Left ventricle myocardium inferior (tissue), 1 donor: ENCODE data around the gene TBXAS1. TPM values are rescaled to one million over a fixed set of nuclear protein-coding genes. Genes with fewer than 3 reads are reported as not detected.

Experiments
- DNase-seq: peaks from one replicate; pipeline ENCODE4 v3.0.0-alpha.2; 2020
- H3K27ac ChIP-seq: fragments of 200-600 bp; replicated peaks from 2 replicates; pipeline ENCODE4 v1.8.0; 2021
- H3K27me3 ChIP-seq: fragments of 200-600 bp; 2 replicates; pipeline ENCODE4 v1.8.0; 2021; ENCODE audit warnings: low read depth
- H3K36me3 ChIP-seq: fragments of 200-600 bp; 2 replicates; pipeline ENCODE4 v1.8.0; 2021
- H3K4me1 ChIP-seq: fragments of 200-600 bp; 2 replicates; pipeline ENCODE4 v1.8.0; 2021
- H3K4me3 ChIP-seq: fragments of 200-600 bp; 2 replicates; pipeline ENCODE4 v1.8.0; 2021; ENCODE audit warnings: mild to moderate bottlenecking, moderate library complexity
- H3K9me3 ChIP-seq: fragments of 200-600 bp; replicated peaks from 2 replicates; pipeline ENCODE4 v1.8.0; 2021
- CTCF ChIP-seq: fragments of 200-600 bp; IDR thresholded peaks from 2 replicates; pipeline ENCODE4 v1.8.0; 2021; ENCODE audit warnings: antibody characterized with exemption, mild to moderate bottlenecking, borderline replicate concordance
- intact Hi-C: fragments of 100-400 bp; cut with micrococcal nuclease; formaldehyde crosslinking; loops from one replicate; pipeline ENCODE4 v1.11.0; 2022
- total RNA-seq: library from RNA; stranded (reverse); fragmentation: NEBNext Ultra II Directional; extraction: Animal tissue kit (Norgen Biotek cat#: 25700); gene quantifications from one replicate; pipeline ENCODE4 v1.2.1, GENCODE V29; 2021
- donor health status: DM: no; HTN: yes; CAD: no; lungs with severe emphysema.

Gene TBXAS1
- total RNA-seq, 1 donor from 2014 or later: 3.9 TPM

- Histone ChIP-seq H3K4me3 (no peak overlapping the region), H3K9me3 (no peaks in the 10 kb centered on the region), H3K36me3 (peaks cover 82% of the 10 kb centered on the region), H3K27ac (no peak overlapping the region), H3K4me1 (peaks cover 21% of the 10 kb centered on the region), H3K27me3 (no peaks in the 10 kb centered on the region)
- TF ChIP-seq CTCF: no peak
- no peak for DNase-seq
- intact Hi-C loops: no loop called here
These were observed 210.8 kb downstream of the TBXAS1 start for GRCh38 chr7:140039896-140040295.

GRCh38 chr7:140041659-140042385 is 212.8 kb downstream of the TBXAS1 start:
- H3K36me3 ChIP-seq: peaks cover 81% of the 10 kb centered on the region

GRCh38 chr7:140042386-140042670 is 213.3 kb downstream of the TBXAS1 start:
- intact Hi-C loops: no loop called here
- no peaks in the 10 kb centered on the region for H3K27me3 ChIP-seq
- H3K9me3 ChIP-seq: no peaks in the 10 kb centered on the region
- peaks cover 24% of the 10 kb centered on the region for H3K4me1 ChIP-seq
- H3K36me3 ChIP-seq: peaks cover 76% of the 10 kb centered on the region
- no peak overlapping the region for H3K27ac ChIP-seq
- no peak for DNase-seq
- no peak for TF ChIP-seq CTCF
- no peak overlapping the region for H3K4me3 ChIP-seq

More at GRCh38 chr7:140041659-140042385, 212.8 kb downstream of the TBXAS1 start:
- H3K27ac ChIP-seq: no peak overlapping the region
- DNase-seq: no peak
- no peaks in the 10 kb centered on the region for H3K27me3 ChIP-seq
- peaks cover 24% of the 10 kb centered on the region for H3K4me1 ChIP-seq
- TF ChIP-seq CTCF: no peak
- no peaks in the 10 kb centered on the region for H3K9me3 ChIP-seq
- no peak overlapping the region for H3K4me3 ChIP-seq
- intact Hi-C loops: no loop called here

GRCh38 chr7:140044251-140044650 is 215.2 kb downstream of the TBXAS1 start:
- Histone ChIP-seq H3K4me1 (peaks cover 32% of the 10 kb centered on the region), H3K27ac (no peak overlapping the region), H3K27me3 (no peaks in the 10 kb centered on the region), H3K4me3 (no peak overlapping the region), H3K9me3 (no peaks in the 10 kb centered on the region), H3K36me3 (peaks cover 57% of the 10 kb centered on the region)
- intact Hi-C loops: no loop called here
- DNase-seq: no peak
- TF ChIP-seq CTCF: no peak

GRCh38 chr7:140045697-140046096 is 216.6 kb downstream of the TBXAS1 start:
- intact Hi-C loops: no loop called here
- no peak for TF ChIP-seq CTCF
- no peaks in the 10 kb centered on the region for H3K9me3 ChIP-seq
- peaks cover 40% of the 10 kb centered on the region for H3K4me1 ChIP-seq
- no peak for DNase-seq
- H3K36me3 ChIP-seq: peaks cover 42% of the 10 kb centered on the region
- H3K27me3 ChIP-seq: no peaks in the 10 kb centered on the region
- H3K27ac ChIP-seq: no peak overlapping the region
- no peak overlapping the region for H3K4me3 ChIP-seq

- no peak for TF ChIP-seq CTCF
- H3K27me3 ChIP-seq: no peaks in the 10 kb centered on the region
- no peak overlapping the region for H3K27ac ChIP-seq
- DNase-seq: no peak
- peaks cover 44% of the 10 kb centered on the region for H3K4me1 ChIP-seq
- no peak overlapping the region for H3K4me3 ChIP-seq
- H3K36me3 ChIP-seq: peaks cover 30% of the 10 kb centered on the region
- no peaks in the 10 kb centered on the region for H3K9me3 ChIP-seq
- intact Hi-C loops: no loop called here
These were observed 218.1 kb downstream of the TBXAS1 start for GRCh38 chr7:140047197-140047596.
